ENCODE results near the gene F2RL3.

DNA sequence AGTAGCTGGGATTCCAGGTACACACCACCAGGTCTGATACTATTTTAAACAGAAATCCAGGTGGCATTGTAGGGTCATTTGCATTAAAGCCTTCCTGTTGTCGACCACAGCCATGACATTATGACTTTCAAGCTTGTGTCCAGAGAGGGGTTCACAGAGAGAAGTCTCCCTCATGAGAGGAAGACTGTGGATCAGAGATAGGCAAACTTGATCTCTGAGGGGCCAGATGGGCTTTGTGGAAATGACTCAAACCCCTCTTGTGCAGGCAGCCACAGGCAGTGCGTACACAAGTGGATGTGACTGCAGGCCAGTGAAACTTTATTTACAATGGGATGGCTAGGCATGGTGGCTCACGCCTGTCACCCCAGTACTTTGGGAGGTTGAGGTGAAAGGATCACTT, 27.8 kb upstream of the F2RL3 start:
- no peak for TF ChIP-seq ZFX (IDR thresholded peaks at IDR 0.05)
- TF ChIP-seq, protein P1, sequence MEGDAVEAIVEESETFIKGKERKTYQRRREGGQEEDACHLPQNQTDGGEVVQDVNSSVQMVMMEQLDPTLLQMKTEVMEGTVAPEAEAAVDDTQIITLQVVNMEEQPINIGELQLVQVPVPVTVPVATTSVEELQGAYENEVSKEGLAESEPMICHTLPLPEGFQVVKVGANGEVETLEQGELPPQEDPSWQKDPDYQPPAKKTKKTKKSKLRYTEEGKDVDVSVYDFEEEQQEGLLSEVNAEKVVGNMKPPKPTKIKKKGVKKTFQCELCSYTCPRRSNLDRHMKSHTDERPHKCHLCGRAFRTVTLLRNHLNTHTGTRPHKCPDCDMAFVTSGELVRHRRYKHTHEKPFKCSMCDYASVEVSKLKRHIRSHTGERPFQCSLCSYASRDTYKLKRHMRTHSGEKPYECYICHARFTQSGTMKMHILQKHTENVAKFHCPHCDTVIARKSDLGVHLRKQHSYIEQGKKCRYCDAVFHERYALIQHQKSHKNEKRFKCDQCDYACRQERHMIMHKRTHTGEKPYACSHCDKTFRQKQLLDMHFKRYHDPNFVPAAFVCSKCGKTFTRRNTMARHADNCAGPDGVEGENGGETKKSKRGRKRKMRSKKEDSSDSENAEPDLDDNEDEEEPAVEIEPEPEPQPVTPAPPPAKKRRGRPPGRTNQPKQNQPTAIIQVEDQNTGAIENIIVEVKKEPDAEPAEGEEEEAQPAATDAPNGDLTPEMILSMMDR (conservative IDR thresholded peaks at IDR 0.05), result no peak

Data from C4-2B (cell line).